ENCODE results near the gene RMRP. TPM values are rescaled to one million over a fixed set of nuclear protein-coding genes. Genes with fewer than 3 reads are reported as not detected.

Gene RMRP
- total and polyA plus RNA-seq, 12 donors: 885 to 23,366 (median 6,693) TPM; not detected in 1

- H3K27ac ChIP-seq: peak overlapping the region in 1 of 5 donors; percentile 62
- DNase-seq: peak in 1 of 7 donors; percentile 18
- intact Hi-C loops (cut with DNase I): no loop called here
- no peak for TF ChIP-seq POLR2A (IDR thresholded peaks at IDR 0.05)
- TF ChIP-seq CTCF (IDR thresholded peaks at IDR 0.05): no peak
- H3K4me1 ChIP-seq (replicated peaks in 1 of 2): peaks cover 6 to 16% of the 10 kb centered on the region in 2 donors
- no peaks in the 10 kb centered on the region for H3K36me3 ChIP-seq (replicated peaks in 1 of 2)
- H3K27me3 ChIP-seq: no peaks in the 10 kb centered on the region
- WGBS, 4 donors: 75 to 91% (median 85%) methylated on average over 8 of the region's 8 CpGs
- H3K9me3 ChIP-seq (replicated peaks in 1 of 3): no peaks in the 10 kb centered on the region
- H3K4me3 ChIP-seq: no peak overlapping the region
Observed at GRCh38 chr9:35652829-35653209, 5.0 kb downstream of the RMRP start.

GRCh38 chr9:35651956-35652828, 5.6 kb downstream of the RMRP start:
- no peaks in the 10 kb centered on the region for H3K27me3 ChIP-seq
- TF ChIP-seq POLR2A (IDR thresholded peaks at IDR 0.05) (no peak), CTCF (IDR thresholded peaks at IDR 0.05) (no peak)
- DNase-seq: peak in 1 of 7 donors; percentile 13
- 83 to 91% (median 87%) methylated on average over 6 to 7 of the region's 7 CpGs for WGBS, 4 donors
- H3K27ac ChIP-seq: peak overlapping the region in 1 of 5 donors; percentile 62
- peaks cover 5 to 14% of the 10 kb centered on the region in 2 donors for H3K4me1 ChIP-seq (replicated peaks in 1 of 2)
- H3K4me3 ChIP-seq: no peak overlapping the region
- intact Hi-C loops (cut with DNase I): no loop called here
- no peaks in the 10 kb centered on the region for H3K9me3 ChIP-seq (replicated peaks in 1 of 3)
- no peaks in the 10 kb centered on the region for H3K36me3 ChIP-seq (replicated peaks in 1 of 2)

- H3K27ac ChIP-seq: no peak within 1 kb of the TSS
- 66 to 71% (median 69%) methylated on average over 14 to 22 of the region's 22 CpGs for WGBS, 4 donors
- H3K9me3 ChIP-seq (replicated peaks in 1 of 3): no peaks in the 10 kb centered on the region
- no peak for TF ChIP-seq POLR2A (IDR thresholded peaks at IDR 0.05)
- TF ChIP-seq CTCF (IDR thresholded peaks at IDR 0.05): no peak
- peak in 1 of 7 donors; percentile 14 for DNase-seq
- H3K27me3 ChIP-seq: no peaks in the 10 kb centered on the region
- no peaks in the 10 kb centered on the region for H3K36me3 ChIP-seq (replicated peaks in 1 of 2)
- no peak within 1 kb of the TSS for H3K4me3 ChIP-seq
- intact Hi-C loops (cut with DNase I): no loop called here
- H3K4me1 ChIP-seq (replicated peaks in 1 of 2): peaks cover 3 to 19% of the 10 kb centered on the region in 2 donors
Observed at GRCh38 chr9:35650341-35651158, 7.3 kb downstream of the RMRP start, which contains the start of gene SIT1. TSS of gene SIT1 (minus strand) at chr9:35650931. CDS start at chr9:35650853, 78 bp downstream.
